HepG2 (cell line): ENCODE measurements around the gene SPPL3.

Experiments used
- CREB1 ChIP-seq, 2 experiments: fragments of 450-650 bp in 1 of 2; IDR thresholded peaks; 2 replicates each; pipeline ENCODE4 v1.6.1; 2016 to 2017; ENCODE audit warnings: control low read depth in 1 of 2, mild to moderate bottlenecking in 1 of 2, missing compliant biosample characterization in 1 of 2, missing genetic modification characterization in 1 of 2
- SKI ChIP-seq: fragments of 450-650 bp; IDR thresholded peaks from one replicate; pipeline ENCODE4 v1.6.1; 2018; ENCODE audit warnings: mild to moderate bottlenecking; ENCODE audit not compliant: partially characterized antibody

DNA sequence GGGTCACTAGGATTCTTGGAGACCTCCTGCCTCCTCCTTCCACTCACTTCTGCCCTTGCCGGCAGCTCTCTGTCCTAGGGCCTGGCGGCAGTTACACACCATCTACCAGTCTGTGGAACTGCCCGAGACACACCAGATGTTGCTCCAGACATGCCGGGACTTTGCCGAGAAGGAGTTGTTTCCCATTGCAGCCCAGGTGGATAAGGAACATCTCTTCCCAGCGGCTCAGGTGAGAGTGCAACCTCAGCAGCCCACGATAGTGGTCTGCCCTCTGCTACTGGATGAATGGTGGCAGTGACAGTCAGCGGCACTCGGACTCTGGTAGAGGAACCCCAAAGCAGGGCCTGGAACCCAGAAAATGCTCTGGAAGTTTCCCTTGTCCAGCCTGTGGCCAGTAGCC is 177.2 kb downstream of the SPPL3 start:
- TF ChIP-seq SKI = no peak
- no peak for TF ChIP-seq CREB1 (IDR thresholded peaks at IDR 0.05)
- no peak for TF ChIP-seq CREB1 (CRISPR knock-in tag; IDR thresholded peaks at IDR 0.05)
